K562 (cell line): ENCODE measurements around the gene C5orf52. TPM values are rescaled to one million over a fixed set of nuclear protein-coding genes. Genes with fewer than 3 reads are reported as not detected.
"Not testable (repeated sequence)": the region's sequence is repeated elsewhere in the genome, so short reads cannot be mapped to it uniquely, and the experiment has no call there.

Experiments used
- ATAC-seq: fragments of 200-7000 bp; cut with Tn5 transposase; 3 replicates; pipeline ENCODE4 v1.9.1; 2020; ENCODE audit warnings: moderate library complexity
- BruUV-seq: library from RNA; stranded (reverse); fragments of 400-500 nt; replicated peaks from 2 replicates; lab custom pipeline; 2021; lab: Mats Ljungman, UMichigan
- CTCF ChIA-PET: fragments of 300-600 bp; formaldehyde crosslinking; extraction: SDS; loops from one replicate; lab custom pipeline; 2021; ENCODE audit warnings: low intra/inter-chr PET ratio; lab: Yijun Ruan, JAX
- POLR2A ChIA-PET: fragments of 300-600, 350-650 bp; sonication (Branson Sonifier 250); formaldehyde crosslinking; extraction: SDS; loops from one replicate; lab custom pipeline; 2021; ENCODE audit warnings: antibody characterized with exemption, inconsistent platforms; lab: Yijun Ruan, JAX
- DNase-seq, 4 experiments: peaks; one replicate each; pipeline versions ENCODE4 v3.0.0 to v3.0.0-alpha.2; 2011 to 2018; ENCODE audit warnings: low spot score in 3 of 4, mixed read lengths in 3 of 4; ENCODE audit errors: extremely low read depth in 1 of 4
- FAIRE-seq: peaks from 2 replicates; lab custom pipeline; 2011; peaks lifted over from hg19 to GRCh38; lab: Jason Lieb, UNC
- H2AFZ ChIP-seq: 2 replicates; pipeline ENCODE4 v1.6.0; 2011; ENCODE audit warnings: low read depth, low read length, control low read depth, inconsistent platforms
- H3K27ac ChIP-seq: fragments of 200-600 bp; 3 replicates; pipeline ENCODE4 v1.8.0; 2011; ENCODE audit warnings: low read depth, mild to moderate bottlenecking, control low read depth, inconsistent platforms, low read length, moderate library complexity, mixed read lengths; ENCODE audit errors: extremely low read depth
- H3K27me3 ChIP-seq, 2 experiments: fragments of 300-600 bp in 1 of 2; 2 replicates in 1 of 2; 3 replicates in 1 of 2; pipeline versions ENCODE4 v1.6.0 to v1.8.0; 2011; ENCODE audit warnings: inconsistent platforms in 2 of 2, low read length in 2 of 2, mild to moderate bottlenecking in 1 of 2, mixed read lengths in 1 of 2, moderate library complexity in 1 of 2; ENCODE audit not compliant: control insufficient read depth in 2 of 2, insufficient read depth in 2 of 2
- H3K36me3 ChIP-seq: fragments of 300-600 bp; 3 replicates; pipeline ENCODE4 v1.8.0; 2011; ENCODE audit warnings: mild to moderate bottlenecking, low read length, inconsistent platforms; ENCODE audit not compliant: control insufficient read depth, insufficient read depth
- H3K4me1 ChIP-seq, 2 experiments: fragments of 200-600 bp in 1 of 2; replicated peaks in 1 of 2; 2 replicates in 1 of 2; 3 replicates in 1 of 2; pipeline versions ENCODE4 v1.5.1 to v1.8.0; 2011; ENCODE audit warnings: inconsistent platforms in 2 of 2, low read length in 2 of 2, mild to moderate bottlenecking in 1 of 2, mixed read lengths in 1 of 2, moderate library complexity in 1 of 2; ENCODE audit not compliant: control insufficient read depth in 2 of 2, insufficient read depth in 2 of 2
- H3K4me2 ChIP-seq: 2 replicates; pipeline ENCODE4 v1.6.1; 2011; ENCODE audit warnings: low read length, control low read depth, inconsistent platforms, mixed read lengths; ENCODE audit not compliant: insufficient read depth
- H3K4me3 ChIP-seq: fragments of 200-600 bp; sonication (generic), shearing (Covaris generic); 2 replicates; pipeline ENCODE4 v1.5.1; 2016; ENCODE audit warnings: control low read depth, inconsistent platforms
- H3K79me2 ChIP-seq: fragments of 200-600 bp; 3 replicates; pipeline ENCODE4 v1.8.0; 2011; ENCODE audit warnings: low read length, inconsistent platforms; ENCODE audit not compliant: control insufficient read depth, insufficient read depth
- H3K9ac ChIP-seq, 2 experiments: 2 replicates each; pipeline versions ENCODE4 v1.6.0 to v1.6.1; 2011; ENCODE audit warnings: low read depth in 2 of 2, low read length in 2 of 2, control low read depth in 1 of 2, inconsistent platforms in 1 of 2, mild to moderate bottlenecking in 1 of 2, mixed read lengths in 1 of 2; ENCODE audit not compliant: insufficient read depth in 1 of 2
- H3K9me1 ChIP-seq: one replicate; pipeline ENCODE4 v1.6.0; 2011; ENCODE audit warnings: inconsistent platforms, mild to moderate bottlenecking, low read length, moderate library complexity; ENCODE audit not compliant: control insufficient read depth, insufficient read depth
- H3K9me3 ChIP-seq: replicated peaks from 2 replicates; pipeline ENCODE4 v1.5.1; 2011; ENCODE audit warnings: low read depth, low read length, inconsistent platforms; ENCODE audit not compliant: control insufficient read depth, insufficient read depth
- H4K20me1 ChIP-seq: replicated peaks from 2 replicates; pipeline ENCODE4 v1.6.1; 2011; ENCODE audit warnings: low read length, inconsistent platforms, mixed read lengths; ENCODE audit not compliant: control insufficient read depth, insufficient read depth
- ZNF507 ChIP-seq: conservative IDR thresholded peaks from 2 replicates; pipeline ENCODE4 v1.6.1; 2017; ENCODE audit warnings: missing genetic modification characterization, missing compliant biosample characterization
- WGBS: fragments of 100-300 bp; shearing (Covaris generic); methylation state at CpG from one replicate; pipeline ENCODE4 v1.1.6; 2016; ENCODE audit warnings: low coverage, mixed read lengths; ENCODE audit not compliant: insufficient coverage; ENCODE audit errors: missing lambda C conversion rate; 5-methylcytosine and 5-hydroxymethylcytosine counted together
- in situ Hi-C: fragments of 300-500 bp; cut with MboI; formaldehyde crosslinking; loops from 4 replicates; pipeline ENCODE4 v1.15.0; 2018; ENCODE audit warnings: inconsistent platforms, mixed read lengths
- intact Hi-C: fragments of 100-400 bp; cut with micrococcal nuclease; formaldehyde crosslinking; loops from 2 replicates; pipeline ENCODE4 v1.14.2; 2022
- polyA plus RNA-seq, 8 experiments: library from polyadenylated mRNA; depleted of rRNA in 4 of 8; stranded (reverse) in 5 of 8; unstranded in 3 of 8; fragments of >200 nt; fragmentation: Nextera tagmentation in 2 of 8; fragmentation: Illumina TruSeq in 1 of 8; extraction: Ambion mirVana in 2 of 8; extraction: Trizol in 1 of 8; gene quantifications; 2 replicates each; pipeline versions ENCODE4 v1.2.1 to v1.2.3, GENCODE V29; 2011 to 2014; ENCODE audit warnings: inconsistent platforms in 1 of 8, missing spikeins in 1 of 8
- total RNA-seq, 7 experiments: library from RNA; depleted of rRNA in 6 of 7; stranded (reverse); fragments of >200 nt in 6 of 7; fragmentation: Illumina TruSeq in 2 of 7; extraction: Trizol in 2 of 7; gene quantifications; 2 replicates each; pipeline versions ENCODE4 v1.2.1 to v1.2.3, GENCODE V29; 2011 to 2021; ENCODE audit warnings: low replicate concordance in 1 of 7

The C5orf52 gene
- total and polyA plus RNA-seq, 9 of the 15 experiments (the other 6 are each of a cell fraction or from before 2014, with no cell fraction given): not detected

DNA sequence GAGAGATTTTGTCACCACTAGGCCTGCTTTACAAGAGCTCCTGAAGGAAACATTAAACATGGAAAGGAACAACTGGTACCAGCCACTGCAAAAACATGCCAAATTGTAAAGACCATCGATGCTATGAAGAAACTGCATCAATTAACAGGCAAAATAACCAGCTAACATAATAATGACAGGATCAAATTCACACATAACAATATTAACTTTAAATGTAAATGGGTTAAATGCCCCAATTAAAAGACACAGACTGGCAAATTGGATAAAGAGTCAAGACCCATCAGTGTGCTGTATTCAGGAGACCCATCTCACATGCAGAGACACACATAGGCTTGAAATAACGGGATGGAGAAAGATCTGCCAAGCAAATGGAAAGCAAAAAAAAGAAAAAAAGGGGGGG, 51.6 kb downstream of the C5orf52 start:
- H3K4me1 ChIP-seq, H3K27ac ChIP-seq, FAIRE-seq, H3K9me1 ChIP-seq, intact Hi-C loops, H3K9ac ChIP-seq, in situ Hi-C loops, H4K20me1 ChIP-seq, CTCF ChIA-PET, H3K36me3 ChIP-seq, H2AFZ ChIP-seq, H3K79me2 ChIP-seq, POLR2A ChIA-PET, ATAC-seq, H3K9me3 ChIP-seq, H3K4me2 ChIP-seq, DNase-seq, BruUV-seq, H3K4me3 ChIP-seq, H3K27me3 ChIP-seq: not testable (repeated sequence)
- 17% methylated on average over 2 of the region's 2 CpGs for WGBS
- TF ChIP-seq ZNF507 (tag): peak; percentile 94

DNA sequence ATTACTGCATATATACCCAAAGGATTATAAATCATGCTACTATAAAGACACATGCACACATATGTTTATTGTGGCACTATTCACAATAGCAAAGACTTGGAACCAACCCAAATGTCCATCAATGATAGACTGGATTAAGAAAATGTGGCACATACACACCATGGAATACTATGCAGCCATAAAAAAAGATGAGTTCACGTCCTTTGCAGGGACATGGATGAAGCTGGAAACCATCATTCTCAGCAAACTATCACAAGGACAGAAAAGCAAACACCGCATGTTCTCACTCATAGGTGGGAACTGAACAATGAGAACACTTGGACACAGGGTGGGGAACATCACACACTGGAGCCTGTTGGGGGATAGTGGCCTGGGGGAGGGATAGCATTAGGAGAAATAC, 55.3 kb downstream of the C5orf52 start:
- not testable (repeated sequence) for ATAC-seq

More for the DNA sequence above, 55.3 kb downstream of the C5orf52 start:
- whole genome bisulfite sequencing: 75% methylated on average over 2 of the region's 2 CpGs
- H3K79me2 ChIP-seq, H3K9me3 ChIP-seq, in situ Hi-C loops, H3K27ac ChIP-seq, H3K27me3 ChIP-seq, H4K20me1 ChIP-seq, intact Hi-C loops, POLR2A ChIA-PET, H3K4me3 ChIP-seq, DNase-seq, BruUV-seq, H3K4me2 ChIP-seq, H3K36me3 ChIP-seq, H3K9me1 ChIP-seq, H2AFZ ChIP-seq, FAIRE-seq, H3K9ac ChIP-seq, CTCF ChIA-PET, H3K4me1 ChIP-seq: not testable (repeated sequence)
